Gastroesophageal sphincter (tissue), 3 donors: ENCODE results near the gene RHBG.

Experiments
- POLR2A ChIP-seq, 2 donors: fragments of 450-650 bp; IDR thresholded peaks; one replicate each; pipeline ENCODE4 v1.6.1; 2017; ENCODE audit warnings: antibody characterized with exemption in 2 of 2, mild to moderate bottlenecking in 2 of 2, moderate library complexity in 1 of 2
- TF ChIP-seq, protein P1 (sequence below), 4 experiments: fragments of 200-600 bp in 2 of 4; fragments of 450-650 bp in 2 of 4; sonication (generic) in 1 of 4; IDR thresholded peaks; one replicate each; pipeline ENCODE4 v1.5.1; 2017 to 2019; ENCODE audit warnings: antibody characterized with exemption in 4 of 4, mild to moderate bottlenecking in 2 of 4, moderate library complexity in 2 of 4

DNA sequence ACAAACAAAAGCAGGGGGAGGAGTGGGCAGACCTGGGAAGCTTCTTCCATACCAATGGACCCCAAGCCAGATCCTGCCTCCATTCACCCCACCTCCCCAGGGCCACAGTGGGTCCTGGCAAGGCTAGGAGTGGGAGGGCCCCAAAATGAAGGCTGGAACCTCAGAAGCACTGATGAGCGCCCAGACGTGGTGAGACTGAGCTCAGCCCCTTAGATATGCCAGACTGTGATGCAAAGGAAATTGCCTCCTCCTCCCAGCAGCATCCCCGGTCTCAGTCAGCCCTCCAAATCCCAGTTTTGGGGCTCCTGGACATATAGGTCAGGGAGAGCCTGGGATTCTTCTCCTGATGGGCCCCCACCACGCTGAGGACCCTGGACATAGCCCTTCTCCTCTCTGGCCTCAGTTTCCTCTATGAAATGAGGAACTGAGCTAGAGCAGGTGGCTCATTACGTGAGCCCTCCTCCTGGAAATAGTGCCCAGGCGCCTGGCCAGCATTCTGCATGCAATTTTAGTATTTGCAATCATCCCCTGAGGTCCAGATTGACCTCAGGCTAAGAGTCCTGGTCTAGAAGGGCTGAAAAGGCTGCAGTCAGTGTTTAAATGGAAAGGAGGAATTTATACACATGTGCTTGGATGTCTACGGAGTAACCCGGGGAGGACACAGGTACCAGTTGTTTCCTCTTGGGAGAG lies 33.5 kb downstream of the RHBG start:
- TF ChIP-seq, protein P1, sequence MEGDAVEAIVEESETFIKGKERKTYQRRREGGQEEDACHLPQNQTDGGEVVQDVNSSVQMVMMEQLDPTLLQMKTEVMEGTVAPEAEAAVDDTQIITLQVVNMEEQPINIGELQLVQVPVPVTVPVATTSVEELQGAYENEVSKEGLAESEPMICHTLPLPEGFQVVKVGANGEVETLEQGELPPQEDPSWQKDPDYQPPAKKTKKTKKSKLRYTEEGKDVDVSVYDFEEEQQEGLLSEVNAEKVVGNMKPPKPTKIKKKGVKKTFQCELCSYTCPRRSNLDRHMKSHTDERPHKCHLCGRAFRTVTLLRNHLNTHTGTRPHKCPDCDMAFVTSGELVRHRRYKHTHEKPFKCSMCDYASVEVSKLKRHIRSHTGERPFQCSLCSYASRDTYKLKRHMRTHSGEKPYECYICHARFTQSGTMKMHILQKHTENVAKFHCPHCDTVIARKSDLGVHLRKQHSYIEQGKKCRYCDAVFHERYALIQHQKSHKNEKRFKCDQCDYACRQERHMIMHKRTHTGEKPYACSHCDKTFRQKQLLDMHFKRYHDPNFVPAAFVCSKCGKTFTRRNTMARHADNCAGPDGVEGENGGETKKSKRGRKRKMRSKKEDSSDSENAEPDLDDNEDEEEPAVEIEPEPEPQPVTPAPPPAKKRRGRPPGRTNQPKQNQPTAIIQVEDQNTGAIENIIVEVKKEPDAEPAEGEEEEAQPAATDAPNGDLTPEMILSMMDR (IDR thresholded peaks at IDR 0.05), result no peak
- no peak for TF ChIP-seq POLR2A (IDR thresholded peaks at IDR 0.05)
